GM19468 (cell line): Measurements from ENCODE around the gene ADRA1B.

Experiments used
- ATAC-seq: cut with Tn5 transposase; IDR thresholded peaks from one replicate; pipeline ENCODE4 v1.9.1; 2021; ENCODE audit warnings: mild to moderate bottlenecking, moderate library complexity, moderate number of reproducible peaks; ENCODE audit not compliant: unreplicated experiment; ENCODE audit errors: extremely low read depth

ADRA1B gene

DNA sequence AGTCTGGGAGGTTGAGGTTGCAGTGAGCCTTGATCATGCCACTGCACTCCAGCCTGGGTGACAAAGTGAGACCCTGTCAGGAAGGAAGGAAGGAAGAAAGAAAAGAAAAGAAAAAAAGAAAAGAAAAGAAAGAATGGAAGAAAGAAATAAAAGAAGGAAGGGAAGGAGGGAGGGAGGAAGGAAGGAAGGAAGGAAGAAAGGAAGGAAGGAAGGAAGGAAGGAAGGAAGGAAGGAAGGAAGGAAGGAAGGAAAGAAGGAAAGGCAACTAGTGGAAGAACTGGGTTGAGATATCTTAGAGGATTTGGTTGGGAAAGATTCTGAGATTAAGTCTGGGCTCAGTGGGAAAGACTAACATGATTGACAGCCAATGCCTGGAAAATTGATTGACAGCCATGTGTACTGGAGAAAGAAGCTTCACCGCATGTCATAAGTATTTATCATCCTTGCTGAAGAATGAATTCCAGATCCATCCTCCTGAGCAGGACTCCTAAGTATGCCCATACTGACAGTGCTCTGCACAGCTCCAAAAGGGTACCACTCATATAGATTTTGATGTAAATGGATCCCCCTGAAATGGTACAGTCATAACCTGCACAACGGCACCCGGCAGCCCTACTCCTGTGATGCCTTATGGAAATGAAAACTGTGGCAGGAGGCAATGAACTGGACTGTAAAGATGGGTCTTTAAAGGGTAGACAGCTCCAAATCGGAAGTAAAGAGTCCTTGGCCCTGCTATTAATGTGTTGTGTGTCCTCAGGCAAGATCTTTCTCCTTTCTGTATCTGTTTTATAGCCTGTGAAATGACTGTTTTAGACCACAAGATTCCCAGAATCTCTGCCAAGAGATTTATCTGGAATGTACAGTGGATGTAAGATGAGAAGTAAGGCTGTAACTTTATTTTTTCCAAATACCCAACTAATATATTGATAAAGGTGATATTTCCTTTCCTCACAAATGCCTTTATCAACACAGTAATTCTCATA lies 16.9 kb upstream of the ADRA1B start:
- ATAC-seq: no peak

DNA sequence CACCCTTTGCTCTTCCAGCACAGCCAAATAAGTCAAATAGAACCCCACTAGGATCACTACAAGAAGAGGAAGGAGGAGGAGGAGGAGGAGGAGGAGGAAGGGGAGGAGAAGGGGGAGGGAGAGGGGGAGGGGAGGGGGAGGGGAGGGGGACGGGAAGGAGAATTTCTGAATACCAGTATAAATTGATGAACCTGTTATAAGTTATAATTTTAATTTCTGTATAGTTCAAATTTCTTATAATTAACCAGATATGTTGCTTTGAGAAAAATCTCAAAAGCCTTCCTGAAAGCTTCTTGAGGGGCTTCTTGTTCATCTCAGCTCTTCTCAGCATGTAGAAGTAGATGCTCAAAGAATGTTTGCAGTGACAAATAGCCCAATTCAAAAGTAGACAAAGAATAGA lies 15.0 kb upstream of the ADRA1B start:
- ATAC-seq: no peak

GRCh38 chr5:159901772-159902171 lies 14.5 kb upstream of the ADRA1B start:
- no peak for ATAC-seq

GRCh38 chr5:159902444-159903121 lies 13.7 kb upstream of the ADRA1B start:
- no peak for ATAC-seq

DNA sequence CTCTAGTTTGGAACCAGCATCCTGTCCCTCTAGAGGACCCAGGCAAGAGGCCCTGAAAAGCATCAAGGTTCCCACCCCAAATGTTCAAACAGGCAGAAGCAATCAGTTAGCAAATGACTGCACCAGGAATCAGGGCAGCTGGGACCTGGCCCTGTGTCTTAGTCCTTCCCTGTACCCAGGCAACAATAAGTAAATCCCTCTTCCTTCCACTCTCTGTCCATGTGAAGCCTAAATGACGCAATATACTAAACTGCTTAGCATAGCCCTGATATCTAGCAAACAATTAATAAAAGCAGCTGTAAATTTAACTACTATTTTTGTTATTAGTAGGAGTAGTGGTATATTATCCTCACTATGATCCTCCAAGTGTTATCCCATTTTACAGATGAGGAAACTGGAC lies 13.2 kb upstream of the ADRA1B start:
- ATAC-seq: no peak

DNA sequence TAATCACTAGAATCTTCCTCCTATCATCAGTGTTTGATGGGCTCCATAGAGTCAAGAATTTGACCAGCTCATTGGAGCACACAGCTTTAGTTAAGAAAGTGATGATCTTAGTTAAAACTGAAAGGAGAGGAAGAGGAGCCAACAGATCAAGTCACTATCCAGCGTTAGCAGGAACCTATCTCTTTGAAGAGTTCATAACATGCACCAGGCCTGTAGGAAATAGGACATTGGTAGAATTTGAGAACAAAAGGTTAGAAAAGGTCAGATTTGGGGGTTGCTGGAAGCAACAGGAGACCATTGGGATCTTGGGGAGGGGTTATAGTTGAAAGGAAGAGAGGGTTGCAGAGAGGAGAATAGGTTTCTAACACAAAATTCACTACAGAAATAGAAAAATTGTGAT lies 11.4 kb upstream of the ADRA1B start:
- ATAC-seq: no peak

DNA sequence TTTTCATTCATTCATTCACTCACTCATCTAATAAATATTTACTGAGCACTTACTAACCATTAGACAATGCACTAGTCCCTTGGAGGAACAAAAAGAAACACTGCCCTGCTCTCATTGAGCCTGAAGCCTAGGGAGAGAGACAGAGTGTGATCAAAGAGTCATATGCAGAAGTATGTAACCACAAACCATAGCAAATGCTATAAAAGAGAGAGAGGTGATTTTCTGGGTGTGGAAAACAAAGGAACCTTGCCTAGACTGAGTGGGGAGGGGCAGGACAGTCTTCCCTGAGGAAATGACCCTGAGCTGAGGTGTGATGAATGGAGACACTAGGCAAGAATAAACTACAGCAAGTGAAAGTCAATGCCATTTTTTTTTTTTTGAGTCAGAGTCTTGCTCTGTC lies 10.8 kb upstream of the ADRA1B start:
- ATAC-seq: no peak

- no peak for ATAC-seq
Observed at GRCh38 chr5:159906463-159906862, 9.8 kb upstream of the ADRA1B start.

GRCh38 chr5:159906943-159907342 lies 9.3 kb upstream of the ADRA1B start:
- no peak for ATAC-seq

DNA sequence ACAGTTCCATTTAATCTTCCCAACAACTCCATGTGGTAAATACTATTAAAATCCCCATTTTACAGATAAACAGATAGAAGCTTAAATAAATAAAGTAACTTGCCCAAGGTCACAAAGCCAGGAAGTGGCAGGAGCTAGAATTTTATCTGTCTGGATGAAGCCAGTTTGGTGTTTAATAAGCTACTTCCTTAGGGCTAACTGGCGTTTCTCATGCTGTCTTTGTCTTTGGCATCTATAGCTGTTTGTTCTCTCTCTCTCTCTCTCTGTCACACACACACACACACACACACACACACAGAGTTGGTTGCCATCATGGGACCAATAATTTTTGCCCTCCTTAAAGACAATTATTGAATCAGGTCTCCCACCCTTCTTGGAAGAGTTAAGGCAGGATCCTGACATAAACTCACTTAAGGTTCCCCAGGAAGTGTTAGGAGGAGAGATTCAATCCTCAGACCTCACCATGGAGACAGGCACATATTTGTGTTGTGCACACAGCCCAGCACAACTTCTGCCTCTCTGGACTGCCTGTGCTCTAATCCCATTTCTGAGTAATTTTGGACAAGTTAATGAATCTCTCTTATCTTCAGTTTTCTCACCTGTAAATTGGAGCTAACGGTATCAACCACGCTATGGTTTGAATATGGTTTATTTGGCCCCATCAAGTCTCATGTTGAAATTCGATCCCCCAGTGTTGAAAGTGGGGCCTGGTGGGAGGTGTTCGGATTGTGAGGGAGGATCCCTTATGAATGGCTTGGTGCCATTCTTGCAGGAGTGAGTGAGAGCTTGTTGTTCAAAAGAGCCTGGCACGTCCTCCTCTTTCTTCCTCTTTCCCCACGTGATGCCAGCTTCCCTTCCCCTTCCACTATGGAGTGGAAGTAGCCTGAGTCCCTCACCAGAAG lies 8.3 kb upstream of the ADRA1B start:
- no peak for ATAC-seq

DNA sequence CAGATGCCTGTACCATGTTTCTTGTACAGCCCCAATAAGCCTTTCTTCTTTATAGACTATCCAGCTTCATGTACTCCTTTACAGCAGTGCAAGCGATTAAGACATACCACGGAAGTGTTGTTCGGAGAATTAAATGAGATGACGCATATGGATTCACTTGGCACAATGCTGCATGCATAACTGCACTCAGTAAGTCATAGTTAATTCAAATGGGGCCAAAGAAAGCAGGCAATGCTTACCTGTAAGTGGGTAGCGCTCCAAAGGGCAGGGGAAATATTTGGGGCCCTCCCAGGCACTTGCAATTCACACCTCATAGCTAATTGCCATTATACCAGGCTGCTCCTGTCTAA lies 7.7 kb upstream of the ADRA1B start:
- ATAC-seq: no peak

- ATAC-seq: no peak
Observed at GRCh38 chr5:159909126-159909525, 7.2 kb upstream of the ADRA1B start.

DNA sequence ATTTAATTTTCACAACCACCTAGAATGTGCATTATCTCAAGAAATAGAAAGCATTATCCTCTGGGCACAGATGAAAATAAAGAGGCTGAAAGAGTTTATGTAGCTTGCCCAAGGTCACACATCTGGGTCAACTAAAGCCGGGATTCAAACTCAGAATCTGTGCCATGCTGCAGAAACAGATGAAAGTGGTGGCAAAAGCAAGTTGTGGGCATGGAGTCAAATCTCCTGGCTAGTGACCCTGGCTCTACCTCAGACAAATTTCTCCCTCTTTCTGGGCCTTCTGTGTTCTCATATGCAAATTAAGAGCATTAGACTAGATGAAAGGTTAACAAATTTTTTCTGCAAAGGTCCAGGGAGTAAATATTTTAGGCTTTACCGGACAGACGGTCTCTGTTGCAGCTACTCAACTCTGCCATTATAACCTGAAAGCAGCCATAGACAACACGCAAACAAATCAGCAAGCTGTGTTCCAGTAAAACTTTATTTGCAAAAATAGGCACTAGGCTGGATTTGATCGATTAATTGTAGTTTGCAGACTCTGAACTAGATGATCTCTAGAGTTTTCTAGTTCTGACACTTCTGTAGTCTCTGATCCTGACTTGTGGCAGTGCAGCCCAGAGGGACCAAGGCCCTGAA lies 6.0 kb upstream of the ADRA1B start:
- no peak for ATAC-seq

GRCh38 chr5:159910843-159911229 lies 5.4 kb upstream of the ADRA1B start:
- no peak for ATAC-seq

- no peak for ATAC-seq
Observed at GRCh38 chr5:159911349-159911748, 4.9 kb upstream of the ADRA1B start.

DNA sequence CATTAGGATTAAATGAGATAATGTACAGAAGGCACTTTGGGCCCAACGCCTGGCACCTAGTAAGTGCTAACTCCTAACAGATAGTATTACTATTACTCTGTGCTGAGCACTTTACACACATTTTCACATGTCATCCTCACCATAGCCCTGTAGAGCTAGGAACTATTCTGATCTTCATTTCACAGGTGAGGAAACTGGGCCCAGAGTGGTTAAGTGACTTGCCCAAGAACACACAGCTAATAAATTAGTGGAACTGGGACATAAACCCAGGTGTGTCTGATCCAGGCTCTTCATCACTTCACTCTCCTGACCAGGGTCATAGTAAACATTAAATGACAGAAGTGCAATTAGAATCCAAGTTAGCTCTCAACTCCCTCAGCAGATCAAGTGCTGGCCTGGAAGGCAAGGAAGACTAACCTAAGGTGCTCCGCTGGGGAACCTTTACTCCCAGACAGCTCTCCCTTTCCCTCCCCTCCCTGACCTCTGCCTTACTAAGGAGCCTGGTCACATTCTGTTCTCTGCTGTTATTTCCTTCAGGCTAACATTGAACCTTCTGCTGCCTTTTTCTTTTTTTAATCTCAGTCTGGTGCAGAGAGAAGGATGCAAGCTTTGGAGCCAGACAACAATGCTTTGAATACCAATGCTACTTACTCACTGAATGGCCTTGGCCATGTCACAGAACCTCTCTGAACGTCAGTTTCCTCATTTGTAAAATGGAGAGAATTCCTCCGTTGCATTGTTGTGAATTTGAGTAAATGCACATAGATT lies 4.1 kb upstream of the ADRA1B start:
- no peak for ATAC-seq

DNA sequence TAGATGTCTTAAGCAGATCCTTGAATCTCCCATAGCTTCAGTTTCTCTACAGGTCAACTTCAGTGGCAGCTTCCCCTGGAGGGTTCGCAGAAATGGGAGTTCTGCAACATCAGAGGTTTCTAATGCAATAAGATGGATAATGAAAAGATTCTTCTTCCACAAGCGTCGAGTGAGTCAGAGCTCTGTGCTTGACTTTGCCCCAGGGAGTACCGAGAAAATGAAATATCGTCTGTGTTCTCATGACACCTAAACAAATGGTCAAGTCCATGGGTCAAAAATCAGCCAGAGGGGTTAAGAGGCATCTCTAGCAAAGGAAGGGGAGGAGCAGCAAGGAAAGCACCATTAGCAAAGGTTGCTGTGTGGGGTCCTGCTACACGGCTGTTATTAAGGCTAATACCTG lies 3.2 kb upstream of the ADRA1B start:
- no peak for ATAC-seq

- ATAC-seq: no peak
Observed at GRCh38 chr5:159913501-159913900, 2.8 kb upstream of the ADRA1B start.
